GDM1 (cell line): ENCODE measurements around the gene ASB5.
"Not testable (repeated sequence)": the region's sequence is repeated elsewhere in the genome, so short reads cannot be mapped to it uniquely, and the experiment has no call there.

Experiments used
- DNase-seq: peaks from one replicate; lab custom pipeline; 2025; lab: John Stamatoyannopoulos, UW

Gene ASB5, protein sequence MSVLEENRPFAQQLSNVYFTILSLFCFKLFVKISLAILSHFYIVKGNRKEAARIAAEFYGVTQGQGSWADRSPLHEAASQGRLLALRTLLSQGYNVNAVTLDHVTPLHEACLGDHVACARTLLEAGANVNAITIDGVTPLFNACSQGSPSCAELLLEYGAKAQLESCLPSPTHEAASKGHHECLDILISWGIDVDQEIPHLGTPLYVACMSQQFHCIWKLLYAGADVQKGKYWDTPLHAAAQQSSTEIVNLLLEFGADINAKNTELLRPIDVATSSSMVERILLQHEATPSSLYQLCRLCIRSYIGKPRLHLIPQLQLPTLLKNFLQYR

DNA sequence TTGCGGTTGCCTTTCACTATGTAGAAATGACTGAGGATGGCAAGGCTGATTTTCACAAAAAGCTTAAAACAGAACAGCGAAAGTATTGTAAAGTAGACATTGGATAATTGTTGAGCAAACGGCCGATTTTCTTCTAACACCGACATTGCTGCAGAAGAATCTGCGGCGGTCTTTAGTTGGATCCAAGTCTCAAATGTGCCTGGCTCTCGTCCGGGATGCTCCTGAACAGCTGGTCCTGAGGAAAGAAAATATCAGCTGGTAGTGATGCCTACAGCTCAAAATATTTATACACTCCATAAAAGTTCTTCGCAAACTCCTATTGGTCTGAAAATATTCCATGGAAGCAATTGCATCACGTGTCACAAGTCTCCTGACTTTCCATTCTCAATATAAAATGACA lies at the start of gene ASB5:
TSS of gene ASB5 (minus strand) at position 260 of the 400 bp plus-strand sequence. CDS start at position 146, 114 bp downstream.
- no peak for DNase-seq

- DNase-seq = no peak
Observed at GRCh38 chr4:176313596-176314336, 44.7 kb upstream of the ASB5 start.

DNA sequence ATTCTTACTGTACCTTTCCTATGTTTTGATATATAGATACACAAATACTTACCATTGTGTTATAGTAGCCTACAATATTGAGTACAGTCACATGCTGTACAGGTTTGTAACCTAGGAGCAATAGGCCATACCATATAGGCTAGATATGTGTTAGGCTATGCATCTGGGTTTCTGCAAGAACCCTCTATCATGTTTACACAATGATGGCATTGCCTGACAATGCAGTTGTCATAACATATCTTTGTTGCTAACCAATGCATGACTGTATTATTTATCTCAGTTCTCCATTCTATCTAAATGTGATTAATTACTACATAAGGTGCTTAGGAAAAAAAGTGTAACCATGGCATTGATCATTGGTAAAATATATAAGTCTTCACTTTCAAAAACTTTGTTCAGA lies 40.8 kb upstream of the ASB5 start:
- DNase-seq = no peak

GRCh38 chr4:176309046-176309445 lies 40.0 kb upstream of the ASB5 start:
- DNase-seq = no peak

DNA sequence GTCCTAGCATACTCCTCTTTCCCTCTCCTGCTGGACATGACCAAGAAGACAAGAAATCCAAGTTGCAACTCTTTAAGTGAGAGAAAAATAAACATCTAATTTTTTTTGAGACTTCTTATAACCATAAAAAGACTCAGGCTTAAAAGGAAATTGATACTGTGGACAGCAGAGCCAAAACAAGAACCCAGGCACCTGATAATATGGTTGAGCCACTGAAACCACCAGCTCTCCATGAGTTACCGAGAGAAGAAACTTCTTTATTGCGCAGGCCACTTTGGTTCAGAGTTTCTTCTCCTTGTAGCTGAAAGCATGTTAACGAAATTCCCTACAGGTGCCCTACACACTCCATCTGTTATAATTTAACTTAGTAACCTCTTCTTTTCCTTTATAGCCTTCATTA lies 39.4 kb upstream of the ASB5 start:
- DNase-seq = no peak

GRCh38 chr4:176307666-176307930 lies 38.6 kb upstream of the ASB5 start:
- DNase-seq = no peak

DNA sequence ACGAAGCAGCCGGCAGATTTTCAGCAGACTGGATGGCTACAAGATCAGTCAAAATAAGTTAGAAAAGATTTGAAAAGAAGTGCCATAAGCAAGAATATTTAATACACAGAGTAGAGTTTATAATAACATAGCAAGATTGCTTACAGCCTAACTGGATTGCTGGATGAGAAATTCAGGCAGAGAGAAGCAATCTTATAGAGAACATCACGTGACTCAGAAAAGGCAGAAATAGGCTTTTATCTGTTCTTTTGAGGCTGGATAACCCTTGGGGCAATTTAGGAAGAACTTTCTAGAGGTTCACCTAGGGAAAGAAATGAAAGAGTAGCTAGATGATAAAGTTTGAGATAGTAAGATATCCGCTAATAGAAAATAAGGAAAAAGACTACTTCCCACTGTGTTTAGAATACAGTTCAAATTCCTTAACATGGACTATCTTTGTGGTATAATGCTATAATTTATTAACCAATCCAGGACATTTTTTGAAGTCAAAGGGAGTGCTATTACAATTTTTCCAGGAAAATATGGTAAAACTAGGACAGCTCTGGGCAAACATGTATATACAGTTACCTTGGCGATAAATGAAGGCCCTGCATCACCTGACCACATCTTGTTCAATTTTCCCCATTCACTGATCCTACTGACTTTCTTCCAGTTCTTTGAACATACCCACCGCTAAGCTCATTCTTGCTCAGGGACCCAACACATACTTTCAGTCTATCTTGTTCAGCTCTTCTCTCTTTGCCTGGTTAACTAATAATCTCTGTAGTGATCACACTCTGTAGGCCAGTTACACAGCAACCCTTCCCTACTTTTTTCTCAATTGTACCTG lies 38.0 kb upstream of the ASB5 start:
- DNase-seq = no peak

DNA sequence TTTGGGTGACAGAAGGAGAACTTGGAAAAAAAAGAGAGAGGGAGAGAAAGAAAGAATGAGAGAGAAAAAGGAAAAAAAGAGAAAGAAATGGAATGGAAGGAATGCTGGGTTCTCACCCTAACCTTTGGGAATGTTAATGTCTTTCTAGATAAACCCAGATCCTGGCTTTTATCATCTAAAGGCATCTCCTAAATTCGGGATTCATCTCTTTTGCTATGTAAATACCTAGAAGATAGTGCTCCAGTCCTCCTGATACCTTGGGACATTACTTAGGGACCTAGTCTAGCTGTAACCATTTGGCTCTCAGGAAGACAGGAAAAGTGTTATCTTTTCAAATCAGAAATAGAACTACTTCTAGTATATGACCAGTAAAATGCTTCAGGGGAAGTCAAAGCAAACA lies 34.9 kb upstream of the ASB5 start:
- no peak for DNase-seq

- no peak for DNase-seq
Observed at GRCh38 chr4:176302283-176303275, 33.6 kb upstream of the ASB5 start.

DNA sequence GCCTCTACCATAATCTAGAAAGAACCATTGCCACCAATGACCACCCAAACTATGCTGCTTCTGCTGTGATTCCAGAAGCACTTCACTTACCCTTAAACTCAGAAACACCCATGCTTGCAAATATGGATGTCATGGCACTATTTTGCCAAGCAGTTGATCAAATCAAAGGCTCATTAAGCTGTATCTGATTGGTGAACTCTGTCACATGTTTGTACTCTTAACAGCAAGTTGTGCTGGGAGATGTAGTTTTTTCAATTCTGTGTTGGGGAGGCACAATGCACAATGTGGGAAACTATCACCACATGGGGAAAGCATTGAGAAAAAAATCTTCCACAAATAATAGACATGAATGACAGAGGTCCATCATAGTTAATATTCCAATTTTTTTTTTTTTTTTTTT lies 31.5 kb upstream of the ASB5 start:
- DNase-seq = no peak

DNA sequence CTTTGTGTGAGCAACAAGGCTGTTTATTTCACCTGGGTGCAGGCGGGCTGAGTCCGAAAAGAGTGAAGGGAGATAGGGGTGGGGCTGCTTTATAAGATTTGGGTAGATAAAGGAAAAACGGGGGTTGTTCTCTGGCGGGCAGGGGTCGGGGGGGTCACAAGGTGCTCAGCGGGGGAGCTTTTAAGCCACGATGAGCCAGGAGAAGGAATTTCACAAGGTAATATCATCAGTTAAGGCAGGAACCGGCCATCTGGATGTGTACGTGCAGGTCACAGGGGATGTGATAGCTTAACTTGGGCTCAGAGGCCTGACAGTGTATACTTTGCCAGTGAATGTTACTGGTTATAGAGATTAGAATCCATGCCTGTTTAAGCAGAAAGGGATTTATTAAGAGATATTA lies 31.0 kb upstream of the ASB5 start:
- DNase-seq = no peak

DNA sequence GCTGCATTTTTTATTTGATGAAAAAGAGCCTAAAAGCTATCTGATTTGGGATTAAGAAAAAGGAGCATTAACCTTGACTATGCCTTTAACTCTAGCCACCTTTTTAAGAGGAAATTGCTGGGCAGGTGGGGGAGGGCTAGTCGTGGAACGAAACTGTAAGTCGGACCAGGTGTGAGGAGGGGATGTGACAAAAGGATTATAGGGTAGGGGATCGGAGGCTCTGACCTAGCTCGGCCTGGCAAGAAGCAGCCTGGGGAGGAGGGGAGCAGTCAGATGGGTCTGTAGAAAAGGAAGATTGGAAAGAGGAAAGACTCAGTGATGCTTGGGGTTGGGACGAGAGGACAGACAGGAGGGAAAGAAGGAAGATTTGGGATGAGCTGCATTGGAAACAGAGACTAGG lies 29.6 kb upstream of the ASB5 start:
- DNase-seq = no peak

- not testable (repeated sequence) for DNase-seq
Observed at GRCh38 chr4:176295907-176296306, 26.9 kb upstream of the ASB5 start.

- no peak for DNase-seq
Observed at GRCh38 chr4:176293660-176294059, 24.6 kb upstream of the ASB5 start.

DNA sequence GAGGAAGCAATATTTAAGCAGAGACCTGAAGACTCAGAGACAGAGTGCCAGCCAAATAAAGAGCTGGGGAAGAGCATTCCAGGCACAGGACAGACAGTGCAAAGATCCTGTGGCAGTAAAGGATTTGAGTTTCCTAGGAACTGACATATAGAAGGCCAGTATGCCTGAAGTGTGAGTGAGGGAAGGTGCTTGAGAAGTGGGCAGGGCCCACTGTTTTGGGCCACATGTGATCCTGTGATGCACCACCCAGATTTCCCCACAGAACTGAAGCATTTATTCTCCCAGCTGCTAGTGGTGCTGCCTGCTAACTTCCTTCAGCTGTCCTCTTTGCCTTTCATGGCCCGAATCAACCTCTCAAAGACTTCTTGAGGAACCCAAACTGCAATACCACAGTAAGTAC lies 23.9 kb upstream of the ASB5 start:
- no peak for DNase-seq

GRCh38 chr4:176291748-176292147 lies 22.7 kb upstream of the ASB5 start:
- no peak for DNase-seq

DNA sequence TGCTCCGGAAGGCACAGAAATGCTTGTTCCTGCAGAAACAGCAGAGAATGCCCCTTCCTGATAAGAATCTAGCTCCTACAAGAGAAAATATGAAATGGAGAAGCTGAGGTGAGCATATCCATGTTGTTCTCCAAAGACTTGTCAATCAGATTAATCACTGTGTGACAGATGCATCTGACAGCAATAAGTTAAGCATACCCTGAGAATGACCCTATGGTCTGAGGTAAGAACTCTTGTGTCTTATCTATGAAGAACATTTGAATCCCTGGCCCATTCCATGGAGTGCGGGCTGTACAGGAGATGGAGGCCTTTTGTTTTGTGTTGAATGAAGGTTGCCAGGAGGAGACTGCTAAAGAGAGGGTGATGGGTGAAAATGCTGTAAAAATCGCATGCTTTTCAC lies 21.5 kb upstream of the ASB5 start:
- no peak for DNase-seq

DNA sequence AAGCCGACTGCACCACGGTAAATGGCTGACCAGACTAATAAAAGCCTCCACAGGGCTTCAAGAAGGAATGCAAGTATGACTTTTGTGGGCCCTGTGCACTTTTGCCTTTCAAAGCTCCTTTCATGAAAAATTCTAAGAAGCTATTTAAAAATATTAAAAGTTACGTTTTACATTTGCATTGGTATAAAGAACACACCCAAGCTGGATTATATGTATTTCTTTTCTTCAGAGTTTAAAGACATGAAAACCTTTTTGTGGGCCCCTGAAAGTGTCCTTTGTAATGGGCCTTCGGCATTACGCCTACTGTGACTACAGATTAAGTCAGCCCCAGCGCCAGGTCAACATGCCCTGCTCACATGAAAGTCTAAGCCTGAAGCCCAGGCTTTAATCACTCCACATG lies 20.5 kb upstream of the ASB5 start:
- DNase-seq = no peak

DNA sequence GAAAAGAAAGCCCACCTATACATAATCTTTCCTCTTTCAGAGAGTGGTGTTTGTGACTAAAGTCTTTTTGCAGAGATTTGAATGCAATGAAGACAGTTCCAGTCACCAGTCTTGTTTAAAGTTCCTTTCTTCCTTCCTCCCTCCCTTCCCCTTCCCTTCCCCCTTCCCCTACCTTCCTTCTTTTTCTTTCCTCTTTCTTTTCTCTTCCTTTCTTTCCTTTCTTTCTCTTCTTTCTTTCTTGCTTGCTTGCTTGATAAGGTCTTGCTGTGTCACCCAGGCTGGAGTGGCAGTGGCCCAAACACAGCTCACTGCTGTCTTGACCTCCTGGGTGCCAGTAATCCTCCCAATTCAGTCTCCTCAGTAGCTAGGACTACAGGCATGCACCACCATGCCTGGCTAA lies 19.0 kb upstream of the ASB5 start:
- DNase-seq = no peak

DNA sequence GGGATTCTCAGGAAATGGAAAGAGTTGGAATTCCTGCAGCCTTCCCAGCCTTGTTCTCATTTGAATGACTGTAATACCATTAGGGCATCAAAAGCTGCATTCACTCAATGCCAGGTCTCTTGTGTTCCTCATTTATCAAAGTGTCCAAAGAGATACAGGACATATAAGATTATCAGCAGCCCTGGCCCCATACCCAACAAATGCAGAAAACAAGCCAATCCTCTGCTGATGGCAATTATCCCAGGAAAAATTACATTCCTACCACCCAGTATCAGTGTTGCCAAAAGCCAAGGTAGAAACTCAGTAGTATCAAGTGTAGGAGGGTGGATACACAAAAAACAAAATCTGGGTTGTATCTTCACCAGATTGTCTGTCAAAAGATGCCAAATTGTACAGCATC lies 18.5 kb upstream of the ASB5 start:
- no peak for DNase-seq

GRCh38 chr4:176286728-176287127 lies 17.7 kb upstream of the ASB5 start:
- DNase-seq = no peak

- DNase-seq = not testable (repeated sequence)
Observed at GRCh38 chr4:176279560-176279959, 10.5 kb upstream of the ASB5 start.
